GM23338 (cell line): ENCODE results near the gene SPAAR. TPM values are rescaled to one million over a fixed set of nuclear protein-coding genes. Genes with fewer than 3 reads are reported as not detected.

Source experiments
- ATAC-seq: fragments of 200-7000 bp; cut with Tn5 transposase; 3 replicates; pipeline ENCODE4 v1.9.1; 2020
- DNase-seq: peaks from one replicate; pipeline ENCODE4 v3.0.0-alpha.2; 2015; ENCODE audit warnings: low spot score
- H2AFZ ChIP-seq: fragments of 200-600 bp; sonication (generic); 2 replicates; pipeline ENCODE4 v1.8.0; 2016; ENCODE audit warnings: antibody characterized with exemption, mild to moderate bottlenecking, moderate library complexity
- H3F3A ChIP-seq: fragments of 200-600 bp; sonication (generic); replicated peaks from 2 replicates; pipeline ENCODE4 v1.8.0; 2017; ENCODE audit warnings: antibody characterized with exemption, mixed run types, low read depth
- H3K27ac ChIP-seq: fragments of 200-600 bp; sonication (generic); 2 replicates; pipeline ENCODE4 v1.6.1; 2016; ENCODE audit warnings: low read depth
- H3K27me3 ChIP-seq: fragments of 200-600 bp; sonication (generic); 2 replicates; pipeline ENCODE4 v1.8.0; 2016; ENCODE audit warnings: mild to moderate bottlenecking, mixed run types, moderate library complexity; ENCODE audit not compliant: insufficient read depth
- H3K36me3 ChIP-seq: fragments of 200-600 bp; sonication (generic); 2 replicates; pipeline ENCODE4 v1.8.0; 2016; ENCODE audit warnings: mild to moderate bottlenecking; ENCODE audit not compliant: insufficient read depth
- H3K4me1 ChIP-seq: fragments of 200-600 bp; sonication (generic); 2 replicates; pipeline ENCODE4 v1.8.0; 2016; ENCODE audit warnings: mild to moderate bottlenecking, moderate library complexity; ENCODE audit not compliant: insufficient read depth
- H3K4me2 ChIP-seq: fragments of 200-600 bp; sonication (generic); 2 replicates; pipeline ENCODE4 v1.7.1; 2017; ENCODE audit warnings: mixed run types
- H3K4me3 ChIP-seq: fragments of 200-600 bp; sonication (generic); 2 replicates; pipeline ENCODE4 v1.6.1; 2016; ENCODE audit warnings: mixed run types
- H3K79me2 ChIP-seq: fragments of 200-600 bp; sonication (generic); replicated peaks from 2 replicates; pipeline ENCODE4 v1.8.0; 2017; ENCODE audit warnings: mild to moderate bottlenecking; ENCODE audit not compliant: insufficient read depth
- H3K9me2 ChIP-seq: fragments of 200-600 bp; sonication (generic); 2 replicates; pipeline ENCODE4 v1.8.0; 2017; ENCODE audit not compliant: insufficient read depth
- H4K20me1 ChIP-seq: fragments of 200-600 bp; sonication (generic); replicated peaks from 2 replicates; pipeline ENCODE4 v1.8.0; 2017; ENCODE audit warnings: mild to moderate bottlenecking; ENCODE audit not compliant: insufficient read depth
- H3K27ac Mint-ChIP-seq: 2 replicates; pipeline ENCODE4 v1.8.0; 2020; ENCODE audit warnings: inconsistent platforms, mild to moderate bottlenecking, moderate library complexity, mixed read lengths
- H3K27me3 Mint-ChIP-seq: 3 replicates; pipeline ENCODE4 v1.8.0; 2022; ENCODE audit warnings: low read depth, mild to moderate bottlenecking, moderate library complexity, mixed read lengths, inconsistent platforms; ENCODE audit not compliant: insufficient read depth, poor library complexity
- H3K36me3 Mint-ChIP-seq: 3 replicates; pipeline ENCODE4 v1.8.0; 2021; ENCODE audit warnings: low read depth, mild to moderate bottlenecking, inconsistent platforms, moderate library complexity, mixed read lengths
- H3K4me1 Mint-ChIP-seq: 3 replicates; pipeline ENCODE4 v1.8.0; 2020; ENCODE audit warnings: mild to moderate bottlenecking, inconsistent platforms, mixed read lengths
- H3K4me3 Mint-ChIP-seq: 3 replicates; pipeline ENCODE4 v1.8.0; 2021; ENCODE audit warnings: moderate library complexity, mild to moderate bottlenecking, inconsistent platforms, mixed read lengths
- H3K9me3 Mint-ChIP-seq: 3 replicates; pipeline ENCODE4 v1.8.0; 2020; ENCODE audit warnings: moderate library complexity, mild to moderate bottlenecking, inconsistent platforms, mixed read lengths
- CREB1 ChIP-seq: fragments of 250-450 bp; sonication (Bioruptor Pico); IDR thresholded peaks from 2 replicates; pipeline ENCODE4 v1.5.0; 2020; ENCODE audit warnings: low read depth, mild to moderate bottlenecking, moderate library complexity
- EZH2 ChIP-seq: fragments of 200-600 bp; sonication (generic); IDR thresholded peaks from one replicate; pipeline ENCODE4 v1.8.0; 2017; ENCODE audit warnings: antibody characterized with exemption, mild to moderate bottlenecking, low read depth; ENCODE audit not compliant: unreplicated experiment
- JUNB ChIP-seq: IDR thresholded peaks from one replicate; pipeline ENCODE4 v1.6.1; 2016; ENCODE audit warnings: antibody characterized with exemption; ENCODE audit not compliant: unreplicated experiment
- NANOG ChIP-seq: IDR thresholded peaks from 2 replicates; pipeline ENCODE4 v1.6.1; 2016; ENCODE audit warnings: antibody characterized with exemption, borderline replicate concordance
- STAT1 ChIP-seq: IDR thresholded peaks from one replicate; pipeline ENCODE4 v1.6.1; 2016; ENCODE audit warnings: antibody characterized with exemption; ENCODE audit not compliant: unreplicated experiment
- ZNF331 ChIP-seq: fragments of 250-450 bp; sonication (Bioruptor Pico); IDR thresholded peaks from 2 replicates; pipeline ENCODE4 v1.5.0; 2020; ENCODE audit warnings: low read depth, mild to moderate bottlenecking, moderate library complexity
- ZNF462 ChIP-seq: fragments of 250-450 bp; sonication (Bioruptor Pico); IDR thresholded peaks from 2 replicates; pipeline ENCODE4 v1.5.0; 2020; ENCODE audit warnings: mild to moderate bottlenecking, moderate library complexity
- polyA plus RNA-seq: library from polyadenylated mRNA; unstranded; fragments of >200 nt; fragmentation: Nextera tagmentation; extraction: Ambion mirVana; gene quantifications from 2 replicates; pipeline ENCODE4 v1.2.1, GENCODE V29; 2016
- total RNA-seq: library from RNA; depleted of rRNA; stranded (reverse); fragments of >200 nt; shearing (Covaris generic); gene quantifications from 2 replicates; pipeline ENCODE4 v1.2.3, GENCODE V29; 2014

Gene SPAAR
- total and polyA plus RNA-seq, 2 experiments from 2014 or later = not detected

DNA sequence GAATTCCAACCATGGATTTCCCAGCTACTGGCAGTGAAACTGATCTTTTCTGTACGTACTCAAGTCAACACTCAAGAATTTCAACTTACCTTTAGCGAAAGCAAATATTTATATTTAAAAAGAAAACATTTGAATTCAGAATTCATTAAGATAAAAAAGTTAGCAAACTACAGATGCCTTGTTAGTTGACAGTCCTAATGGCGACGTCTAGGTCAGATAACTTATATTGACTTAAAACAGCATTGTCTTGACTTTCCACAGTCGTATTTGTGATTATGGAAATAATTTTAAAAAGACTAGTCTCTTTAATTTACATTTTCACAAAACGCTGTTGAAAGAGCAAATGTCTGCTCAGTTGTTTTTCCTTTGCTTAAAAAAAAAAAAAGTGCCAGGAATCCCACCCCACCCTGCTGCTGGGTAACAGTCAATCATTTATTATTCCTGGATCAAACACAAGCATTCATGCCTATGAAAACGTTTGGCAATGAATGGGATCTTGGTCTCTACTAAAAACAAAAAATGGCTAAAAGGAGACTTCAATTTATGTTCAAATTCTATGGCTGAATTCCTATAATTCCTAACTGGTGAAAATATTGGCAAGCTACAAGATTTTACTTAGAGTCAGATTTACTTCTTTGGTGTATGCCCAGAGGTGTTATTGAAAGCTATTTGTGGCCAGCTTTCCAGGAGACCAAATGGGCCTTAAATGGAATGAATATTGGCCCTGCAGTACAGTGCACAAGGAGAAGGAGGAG is 26.6 kb downstream of the SPAAR start:
- Histone ChIP-seq H3K4me1 (no peaks in the 10 kb centered on the region), H3K4me3 (no peak overlapping the region), H3K9me2 (no peaks in the 10 kb centered on the region), H3K36me3 (no peaks in the 10 kb centered on the region), H3K4me2 (no peak overlapping the region), H3K27me3 (no peaks in the 10 kb centered on the region), H3K27ac (no peak overlapping the region), H2AFZ (no peak overlapping the region), H3F3A (no peaks in the 10 kb centered on the region), H3K79me2 (no peaks in the 10 kb centered on the region), H4K20me1 (no peaks in the 10 kb centered on the region)
- Mint-ChIP-seq H3K9me3 (no peaks in the 10 kb centered on the region; the same call in 2 of the 3 replicates), H3K27me3 (no peaks in the 10 kb centered on the region), H3K4me1 (no peaks in the 10 kb centered on the region), H3K4me3 (no peak overlapping the region), H3K36me3 (no peaks in the 10 kb centered on the region), H3K27ac (no peak overlapping the region)
- DNase-seq (no peak), ATAC-seq (no peak)
- TF ChIP-seq NANOG (no peak), CREB1 (CRISPR knock-in tag) (no peak), EZH2 (no peak), JUNB (no peak), ZNF331 (CRISPR knock-in tag) (no peak), ZNF462 (CRISPR knock-in tag) (no peak), STAT1 (no peak)
